Measurements from ENCODE around the gene TTLL3. TPM values are rescaled to one million over a fixed set of nuclear protein-coding genes. Genes with fewer than 3 reads are reported as not detected.

The TTLL3 gene
- total RNA-seq, 1 experiment from 2014 or later: 19.5 TPM

DNA sequence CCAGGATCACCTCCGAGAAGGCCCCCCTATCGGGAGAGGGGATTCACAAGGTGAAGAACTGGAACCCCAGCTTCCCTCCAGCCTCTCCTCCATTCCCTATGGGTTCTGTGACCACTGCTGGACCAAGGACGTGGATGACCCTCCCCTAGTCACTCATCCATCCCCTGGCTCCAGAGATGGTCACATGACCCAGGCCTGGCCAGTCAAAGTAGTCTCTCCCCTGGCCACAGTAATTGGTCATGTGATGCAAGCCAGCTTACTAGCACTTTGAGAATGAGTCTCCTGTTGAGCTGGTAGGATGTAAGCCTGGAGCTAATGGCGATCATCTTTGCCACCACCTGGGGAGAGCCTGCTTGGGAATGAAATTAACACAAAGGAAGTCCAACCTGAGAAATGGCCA, 44.2 kb upstream of the TTLL3 start:
- H3K9me3 Mint-ChIP-seq (ENCODE audit: low read depth, unreplicated experiment): no peaks in the 10 kb centered on the region
- DNase-seq: no peak

DNA sequence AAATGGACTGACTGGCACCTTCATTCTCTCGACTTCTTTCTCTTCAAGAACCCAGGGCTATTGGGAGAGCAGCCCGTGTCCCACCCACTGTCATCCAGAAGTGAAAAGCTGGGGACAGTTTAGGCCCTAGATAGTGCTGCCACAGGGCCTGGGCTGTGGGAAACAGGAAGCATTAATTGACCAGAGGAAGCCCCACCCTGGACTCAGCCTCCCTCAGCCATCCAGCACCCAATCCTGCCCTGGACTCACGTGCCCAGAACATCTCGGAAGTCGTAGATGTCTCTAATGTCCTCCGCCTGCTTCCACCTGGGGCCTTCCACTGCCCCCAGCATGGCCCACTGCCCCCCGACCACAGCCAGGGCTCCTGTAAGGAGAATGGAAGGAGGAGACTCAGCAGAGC, 42.6 kb upstream of the TTLL3 start:
- CTCF ChIA-PET: interaction anchor here (0.7 kb wide), 1 partner anchor 373 kb away, joined by 3 read pairs; no protein-coding TSS in a partner anchor
- no TSS peak for BruUV-seq (replicated peaks)
- H3K4me3 Mint-ChIP-seq (ENCODE audit: low read depth, unreplicated experiment): no peak overlapping the region
- peaks cover 20% of the 10 kb centered on the region for H3K4me1 Mint-ChIP-seq (ENCODE audit: low read depth, unreplicated experiment)
- intact Hi-C loops (cut with micrococcal nuclease; ENCODE audit: unreplicated experiment): no loop called here
- DNase-seq: no peak
- no peaks in the 10 kb centered on the region for H3K9me3 Mint-ChIP-seq (ENCODE audit: low read depth, unreplicated experiment)
- TF ChIP-seq, protein P1, sequence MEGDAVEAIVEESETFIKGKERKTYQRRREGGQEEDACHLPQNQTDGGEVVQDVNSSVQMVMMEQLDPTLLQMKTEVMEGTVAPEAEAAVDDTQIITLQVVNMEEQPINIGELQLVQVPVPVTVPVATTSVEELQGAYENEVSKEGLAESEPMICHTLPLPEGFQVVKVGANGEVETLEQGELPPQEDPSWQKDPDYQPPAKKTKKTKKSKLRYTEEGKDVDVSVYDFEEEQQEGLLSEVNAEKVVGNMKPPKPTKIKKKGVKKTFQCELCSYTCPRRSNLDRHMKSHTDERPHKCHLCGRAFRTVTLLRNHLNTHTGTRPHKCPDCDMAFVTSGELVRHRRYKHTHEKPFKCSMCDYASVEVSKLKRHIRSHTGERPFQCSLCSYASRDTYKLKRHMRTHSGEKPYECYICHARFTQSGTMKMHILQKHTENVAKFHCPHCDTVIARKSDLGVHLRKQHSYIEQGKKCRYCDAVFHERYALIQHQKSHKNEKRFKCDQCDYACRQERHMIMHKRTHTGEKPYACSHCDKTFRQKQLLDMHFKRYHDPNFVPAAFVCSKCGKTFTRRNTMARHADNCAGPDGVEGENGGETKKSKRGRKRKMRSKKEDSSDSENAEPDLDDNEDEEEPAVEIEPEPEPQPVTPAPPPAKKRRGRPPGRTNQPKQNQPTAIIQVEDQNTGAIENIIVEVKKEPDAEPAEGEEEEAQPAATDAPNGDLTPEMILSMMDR (IDR thresholded peaks at IDR 0.05; ENCODE audit: unreplicated experiment): no peak
- peaks cover 31% of the 10 kb centered on the region for H3K36me3 Mint-ChIP-seq (ENCODE audit: insufficient read depth, unreplicated experiment)
- H3K27me3 Mint-ChIP-seq (ENCODE audit: unreplicated experiment): no peaks in the 10 kb centered on the region
- H3K27ac Mint-ChIP-seq (ENCODE audit: unreplicated experiment): no peak overlapping the region

More for the DNA sequence above, 44.2 kb upstream of the TTLL3 start:
- Mint-ChIP-seq H3K4me1 (ENCODE audit: low read depth, unreplicated experiment) (peaks cover 19% of the 10 kb centered on the region), H3K27ac (ENCODE audit: unreplicated experiment) (no peak overlapping the region), H3K27me3 (ENCODE audit: unreplicated experiment) (no peaks in the 10 kb centered on the region), H3K36me3 (ENCODE audit: insufficient read depth, unreplicated experiment) (peaks cover 31% of the 10 kb centered on the region), H3K4me3 (ENCODE audit: low read depth, unreplicated experiment) (no peak overlapping the region)
- TF ChIP-seq, protein P1 (IDR thresholded peaks at IDR 0.05; ENCODE audit: unreplicated experiment): no peak
- BruUV-seq (replicated peaks): no TSS peak
- intact Hi-C loops (cut with micrococcal nuclease; ENCODE audit: unreplicated experiment): no loop called here
- CTCF ChIA-PET: no interaction called here

DNA sequence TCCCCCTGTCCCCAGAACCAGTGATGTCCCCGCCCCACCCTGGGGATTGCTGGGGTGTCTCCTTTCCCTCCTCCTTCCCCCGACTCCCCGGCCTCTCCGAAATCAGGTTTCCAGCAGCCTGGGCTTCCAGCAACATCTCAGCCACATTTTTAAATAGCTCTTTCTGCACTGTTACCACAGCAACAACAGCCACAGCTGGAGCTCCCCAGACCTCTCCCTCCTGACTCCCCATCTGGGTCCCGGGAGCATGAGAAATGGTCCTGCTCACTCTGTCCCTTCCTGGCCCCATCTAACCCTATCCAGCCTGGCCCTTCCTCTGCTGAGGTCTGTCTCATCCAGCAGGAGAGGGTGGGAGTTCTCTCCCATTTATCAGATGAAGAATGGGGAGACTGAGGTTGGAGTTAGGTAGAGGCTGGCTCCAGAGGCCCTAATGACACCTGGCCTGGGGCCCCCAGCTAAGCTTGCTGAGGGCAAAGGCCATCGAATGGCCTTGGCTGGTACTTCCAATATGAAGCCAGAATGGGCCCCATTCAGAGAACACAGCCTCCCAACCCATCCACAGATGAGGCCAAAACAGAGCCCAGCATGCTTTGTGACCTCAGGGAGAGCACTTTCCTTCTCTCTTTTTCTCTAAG, 41.8 kb upstream of the TTLL3 start:
- intact Hi-C loops (cut with micrococcal nuclease; ENCODE audit: unreplicated experiment): no loop called here
- no peaks in the 10 kb centered on the region for H3K27me3 Mint-ChIP-seq (ENCODE audit: unreplicated experiment)
- BruUV-seq (replicated peaks): no TSS peak
- peaks cover 20% of the 10 kb centered on the region for H3K4me1 Mint-ChIP-seq (ENCODE audit: low read depth, unreplicated experiment)
- no peak overlapping the region for H3K4me3 Mint-ChIP-seq (ENCODE audit: low read depth, unreplicated experiment)
- no peaks in the 10 kb centered on the region for H3K9me3 Mint-ChIP-seq (ENCODE audit: low read depth, unreplicated experiment)
- peaks cover 27% of the 10 kb centered on the region for H3K36me3 Mint-ChIP-seq (ENCODE audit: insufficient read depth, unreplicated experiment)
- DNase-seq: no peak
- CTCF ChIA-PET: interaction anchor here (0.9 kb wide), 1 partner anchor 14 kb away, joined by 4 read pairs; no protein-coding TSS in a partner anchor
- TF ChIP-seq, protein P1 (IDR thresholded peaks at IDR 0.05; ENCODE audit: unreplicated experiment): no peak
- H3K27ac Mint-ChIP-seq (ENCODE audit: unreplicated experiment): no peak overlapping the region

DNA sequence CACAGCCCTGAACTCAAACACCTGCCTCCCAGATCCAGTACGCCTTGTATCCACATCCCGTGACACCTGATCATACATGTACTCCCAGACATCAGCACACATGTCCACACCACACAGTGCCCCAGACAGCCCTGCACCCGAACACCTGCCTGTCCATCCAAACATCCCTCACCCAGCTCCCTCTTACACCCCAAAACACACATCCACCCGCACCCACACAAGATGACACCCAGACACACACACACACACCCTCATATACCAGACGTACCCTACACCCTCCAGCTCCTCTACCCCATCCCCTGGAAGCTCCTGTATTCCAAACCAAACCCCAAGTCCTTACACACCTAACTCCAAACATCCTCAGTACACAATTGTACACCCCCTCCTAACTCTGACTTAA, 41.0 kb upstream of the TTLL3 start:
- peak overlapping the region; percentile 73 for H3K4me3 Mint-ChIP-seq (ENCODE audit: low read depth, unreplicated experiment)
- DNase-seq: no peak
- CTCF ChIA-PET: no interaction called here
- TF ChIP-seq, protein P1 (IDR thresholded peaks at IDR 0.05; ENCODE audit: unreplicated experiment): no peak
- no TSS peak for BruUV-seq (replicated peaks)
- H3K27ac Mint-ChIP-seq (ENCODE audit: unreplicated experiment): peak overlapping the region; percentile 68
- H3K27me3 Mint-ChIP-seq (ENCODE audit: unreplicated experiment): no peaks in the 10 kb centered on the region
- no peaks in the 10 kb centered on the region for H3K9me3 Mint-ChIP-seq (ENCODE audit: low read depth, unreplicated experiment)
- intact Hi-C loops (cut with micrococcal nuclease; ENCODE audit: unreplicated experiment): no loop called here
- peaks cover 27% of the 10 kb centered on the region for H3K36me3 Mint-ChIP-seq (ENCODE audit: insufficient read depth, unreplicated experiment)
- H3K4me1 Mint-ChIP-seq (ENCODE audit: low read depth, unreplicated experiment): peaks cover 20% of the 10 kb centered on the region
